GM21619 (cell line): ENCODE data around the gene CDH23.
A peak's percentile ranks its signal among the peaks of the same experiment; 100 is the strongest.

Source experiments
- ATAC-seq: cut with Tn5 transposase; IDR thresholded peaks from one replicate; pipeline ENCODE4 v1.9.1; 2021; ENCODE audit not compliant: unreplicated experiment

Gene CDH23

DNA sequence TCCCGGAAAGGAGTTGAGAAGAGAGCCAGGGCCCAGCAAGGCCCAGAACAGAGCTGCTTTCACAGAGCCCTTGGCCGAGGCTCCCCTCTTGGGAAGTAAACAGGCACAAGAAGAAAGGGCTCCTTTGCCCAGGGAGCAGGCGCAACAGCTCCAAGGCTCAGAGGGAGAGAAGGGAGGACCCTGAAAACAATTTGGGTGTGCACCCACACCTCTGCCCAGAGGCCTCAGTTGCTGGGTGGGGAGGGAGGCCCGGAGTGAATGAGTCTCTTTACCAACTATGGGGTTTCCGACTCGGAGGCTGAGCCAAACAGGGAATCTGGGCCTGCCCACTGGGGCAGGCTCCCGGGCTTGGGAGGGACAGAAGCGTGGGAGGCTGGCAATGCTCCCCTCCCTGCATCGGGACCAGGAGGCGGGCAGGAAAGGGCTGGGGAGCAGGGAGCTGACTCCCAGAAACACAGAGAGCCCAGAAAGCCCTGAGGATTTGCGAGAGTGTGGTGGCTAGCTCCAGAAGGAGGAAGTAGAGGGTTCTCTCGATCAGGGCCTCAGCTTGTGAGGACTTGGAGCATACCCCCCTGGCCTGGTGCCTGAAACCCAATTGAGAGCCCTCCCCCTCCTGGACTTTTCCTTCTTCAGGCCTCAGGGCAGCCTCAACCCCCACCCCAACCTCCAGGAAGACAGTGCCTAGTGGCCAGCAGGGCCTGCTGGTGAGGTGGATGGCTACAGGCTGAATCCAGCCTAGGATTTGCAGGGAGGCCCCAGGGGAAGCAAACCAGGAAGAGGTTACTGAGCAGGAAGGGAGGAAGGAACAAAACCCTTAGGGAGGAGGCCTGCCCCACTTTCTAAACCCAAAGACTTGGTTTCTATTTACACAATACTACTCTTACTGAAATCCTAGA is 316.7 kb downstream of the CDH23 start:
- ATAC-seq, result no peak

DNA sequence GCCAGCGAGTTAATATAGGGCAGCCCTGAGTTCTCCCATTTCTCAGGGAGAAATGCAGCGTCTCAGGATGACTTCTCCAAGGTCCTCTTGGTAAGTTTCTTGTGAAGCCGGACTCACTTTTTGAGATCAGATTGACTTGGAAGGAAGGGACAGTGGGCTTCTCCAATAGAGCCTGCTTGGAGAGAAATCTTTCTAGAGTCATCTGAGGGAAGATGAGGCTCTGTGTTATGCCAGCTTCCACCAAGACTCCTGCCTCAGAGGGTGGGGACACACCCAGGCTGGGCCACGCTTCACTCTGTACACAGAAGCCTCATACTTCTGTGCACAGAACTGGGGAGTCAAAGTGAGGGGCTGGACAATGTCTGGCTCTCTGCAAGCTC is 317.3 kb downstream of the CDH23 start:
- no peak for ATAC-seq

DNA sequence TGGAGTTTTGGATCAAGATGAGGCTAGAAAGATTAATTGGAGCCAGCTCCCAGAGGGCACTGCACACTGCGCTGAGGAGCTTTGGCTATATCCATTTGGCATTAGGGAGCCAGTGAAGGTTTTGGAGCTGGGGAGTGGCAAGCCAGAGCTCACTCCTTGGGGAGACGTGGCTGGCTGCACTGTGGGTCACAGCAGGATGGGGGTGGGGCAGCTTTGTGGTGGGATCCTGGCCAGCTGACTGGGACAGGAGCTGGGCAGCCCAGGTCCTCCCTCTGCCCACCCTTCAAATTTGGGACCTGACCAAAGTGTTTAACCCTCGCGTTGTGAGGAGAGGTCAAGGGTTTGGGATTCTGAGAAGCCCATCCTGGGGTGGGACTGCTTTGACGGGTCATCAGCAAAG is 317.9 kb downstream of the CDH23 start:
- ATAC-seq, result no peak

DNA sequence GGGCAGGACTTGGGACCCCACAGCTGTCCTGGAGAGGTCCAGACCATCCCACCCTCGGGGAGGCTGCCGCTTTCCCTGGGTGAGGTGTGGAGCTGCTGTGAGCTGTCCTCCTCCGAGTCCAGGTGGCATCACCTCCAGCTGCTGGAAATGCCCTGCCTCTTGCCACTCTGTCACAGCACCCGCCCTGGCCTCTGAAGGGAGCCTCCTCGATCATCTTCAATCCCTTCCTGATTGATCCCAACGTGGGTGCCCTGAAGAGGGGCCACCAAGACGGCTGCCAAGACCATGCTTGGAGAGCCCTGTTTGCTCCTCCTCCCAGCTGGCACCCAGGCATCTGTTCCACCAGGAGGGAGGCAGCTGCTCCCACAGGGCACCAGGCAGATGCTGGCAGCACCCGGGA is 318.3 kb downstream of the CDH23 start:
- ATAC-seq, result no peak

DNA sequence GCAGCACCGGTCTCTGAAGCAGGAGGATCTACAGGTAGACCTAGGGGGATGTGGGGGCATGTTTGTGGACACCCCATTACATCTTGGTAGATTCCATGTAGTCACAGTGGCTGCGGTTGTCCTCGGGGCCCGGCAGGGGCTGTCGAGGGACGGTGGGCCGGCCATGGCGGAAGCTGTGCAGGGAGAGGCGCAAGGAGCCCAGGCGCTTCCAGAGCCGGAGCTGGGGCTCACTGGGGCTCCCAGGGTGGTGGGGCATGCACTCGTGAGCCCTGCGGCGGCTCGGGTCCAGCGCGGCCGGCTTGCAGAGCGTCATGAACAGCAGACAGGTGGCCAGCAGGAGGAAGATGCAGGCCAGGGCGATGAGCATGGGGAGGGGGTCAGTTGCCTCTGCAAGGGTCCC is 319.1 kb downstream of the CDH23 start:
- ATAC-seq, result no peak

DNA sequence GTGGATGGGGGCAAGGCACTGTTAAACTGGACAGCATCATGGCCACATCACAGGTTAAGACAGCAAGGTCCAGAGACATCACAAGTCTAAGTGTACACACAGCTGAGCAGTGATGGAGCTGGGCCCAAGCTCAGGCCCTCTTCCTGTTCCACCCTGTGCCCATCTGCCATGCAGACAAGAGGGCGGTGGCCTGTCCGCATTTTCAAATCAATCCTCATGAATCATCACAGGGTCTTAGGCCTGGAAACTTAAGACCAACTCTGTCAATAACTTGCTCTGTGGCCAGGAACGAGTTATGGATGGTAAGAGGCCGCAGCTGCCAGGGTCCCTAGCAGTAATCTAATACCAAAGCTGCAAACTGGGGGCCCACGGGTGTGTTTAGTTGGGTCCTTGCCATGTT is 319.7 kb downstream of the CDH23 start:
- ATAC-seq, result no peak

DNA sequence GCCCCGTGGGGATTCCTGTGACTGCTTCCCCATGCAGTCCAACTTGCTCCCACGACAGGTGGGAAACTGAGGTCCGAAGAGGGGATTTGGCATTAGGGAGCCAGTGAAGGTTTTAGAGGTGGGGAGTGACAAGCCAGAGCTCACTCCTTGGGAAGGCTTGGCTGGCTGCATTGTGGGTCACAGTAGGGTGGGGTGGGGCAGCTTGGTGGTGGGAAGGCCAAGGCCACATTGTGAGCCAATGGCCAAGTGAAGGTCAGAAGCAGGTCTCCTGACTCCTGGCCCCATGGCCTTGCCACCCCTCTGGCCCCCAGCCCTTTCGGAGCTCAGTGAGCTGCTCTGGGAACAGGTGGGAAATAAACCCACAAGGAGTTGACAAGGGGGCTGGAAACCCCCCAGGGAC is 320.3 kb downstream of the CDH23 start:
- no peak for ATAC-seq

DNA sequence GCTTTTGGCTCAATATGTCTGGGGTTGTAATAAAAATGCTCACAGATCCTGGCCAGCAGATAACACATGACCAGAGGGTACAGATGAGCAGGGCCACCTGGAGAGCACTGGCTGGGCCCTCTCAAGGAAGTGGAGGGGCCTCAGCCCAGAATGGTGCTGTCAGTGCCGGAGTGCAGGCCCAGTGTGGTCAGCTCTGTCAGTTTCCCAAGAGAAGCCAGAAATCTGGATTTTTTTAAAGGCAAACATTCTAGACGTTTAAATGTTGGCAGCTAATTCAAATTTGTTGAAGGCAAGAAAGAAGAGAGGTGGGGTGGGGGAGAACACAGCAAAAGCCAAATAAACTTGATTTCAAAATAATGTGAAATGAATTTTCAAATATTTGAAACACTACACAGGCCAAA is 320.8 kb downstream of the CDH23 start:
- no peak for ATAC-seq

DNA sequence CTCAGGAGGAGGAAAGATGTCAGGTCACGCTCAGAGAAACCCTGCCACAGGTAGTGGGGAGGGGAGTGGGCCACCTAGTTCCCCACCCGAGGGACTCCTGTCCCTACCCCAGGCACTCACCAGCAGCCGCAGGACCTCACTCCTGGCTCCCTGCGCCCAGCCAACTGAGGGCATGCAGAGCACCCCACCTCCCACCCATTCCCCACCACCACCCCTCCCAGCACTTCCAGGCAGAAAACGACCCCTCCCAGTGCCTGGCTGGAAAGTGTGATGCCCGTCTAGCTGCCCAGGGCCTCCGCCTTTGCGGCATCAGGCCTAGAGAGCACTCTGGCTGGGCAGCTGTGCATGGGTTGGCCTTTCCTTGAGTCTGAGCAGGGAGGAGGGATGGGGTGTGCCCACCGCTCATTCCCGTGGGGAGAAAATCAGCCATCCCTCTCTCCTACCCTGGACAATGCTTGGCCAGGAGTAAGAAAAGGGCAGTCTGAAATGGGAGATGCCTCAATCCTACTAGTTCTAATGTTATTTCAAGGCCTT is 321.5 kb downstream of the CDH23 start:
- no peak for ATAC-seq

DNA sequence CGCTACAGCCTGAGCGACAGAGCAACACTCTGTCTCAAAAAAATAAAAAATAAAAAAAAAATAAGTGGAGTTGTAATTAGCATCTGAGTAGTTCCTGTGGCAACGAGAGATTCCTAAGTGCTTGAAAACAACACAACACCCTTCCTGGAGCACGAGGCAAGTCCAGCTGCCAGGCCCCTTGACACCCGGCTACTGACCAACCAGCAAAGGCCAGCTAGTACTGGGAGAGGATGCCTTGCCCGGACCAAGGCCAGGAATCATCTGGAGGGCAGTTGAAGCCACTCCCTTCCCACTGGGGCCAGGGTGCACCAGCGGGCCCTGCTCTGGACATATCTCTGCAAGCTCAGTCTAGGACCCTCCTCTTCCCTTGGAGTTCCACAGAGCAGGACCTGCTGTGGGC is 322.3 kb downstream of the CDH23 start:
- no peak for ATAC-seq

DNA sequence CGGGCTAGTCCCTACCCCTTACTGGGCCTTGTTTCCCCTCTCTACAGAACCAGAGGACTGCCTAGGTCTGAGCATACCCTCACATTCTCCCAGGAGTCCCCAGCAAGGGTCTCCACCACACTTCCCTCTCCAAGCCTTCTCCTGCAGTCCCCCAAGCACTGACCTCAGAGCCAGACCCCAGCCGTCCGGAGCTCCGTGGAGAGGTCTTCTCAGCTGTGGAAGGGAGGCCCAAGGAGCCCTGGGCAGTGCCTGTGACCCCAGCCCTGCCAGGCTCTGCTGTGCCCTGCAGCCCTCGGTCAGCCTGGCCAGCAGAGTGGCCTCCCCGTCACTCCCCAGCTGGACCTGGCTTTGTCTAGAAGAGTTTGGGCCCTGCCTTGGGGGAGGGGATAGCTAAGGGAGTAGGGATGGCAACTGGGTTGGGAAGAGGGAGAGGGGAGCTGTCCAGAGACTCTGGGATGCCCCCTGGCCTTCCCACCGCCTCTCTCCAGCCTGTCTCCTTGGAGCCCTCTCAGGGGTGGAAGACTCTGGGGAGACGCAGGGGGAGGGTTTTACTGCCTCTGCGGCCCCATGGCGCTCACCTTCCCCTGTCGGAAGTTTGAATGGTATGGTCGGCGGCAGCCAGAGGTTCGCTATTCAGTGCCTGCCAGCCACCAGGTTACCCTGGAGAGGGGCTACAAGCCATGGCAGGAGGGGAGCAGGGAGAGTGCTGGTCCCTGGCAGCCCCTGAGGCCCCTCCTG is 322.9 kb downstream of the CDH23 start, which contains the start of gene C10orf105:
Gene C10orf105 (minus strand): TSS at position 315 of the 738 bp plus-strand sequence. CDS start 3,441 bp downstream, outside the sequence.
- ATAC-seq, result no peak

DNA sequence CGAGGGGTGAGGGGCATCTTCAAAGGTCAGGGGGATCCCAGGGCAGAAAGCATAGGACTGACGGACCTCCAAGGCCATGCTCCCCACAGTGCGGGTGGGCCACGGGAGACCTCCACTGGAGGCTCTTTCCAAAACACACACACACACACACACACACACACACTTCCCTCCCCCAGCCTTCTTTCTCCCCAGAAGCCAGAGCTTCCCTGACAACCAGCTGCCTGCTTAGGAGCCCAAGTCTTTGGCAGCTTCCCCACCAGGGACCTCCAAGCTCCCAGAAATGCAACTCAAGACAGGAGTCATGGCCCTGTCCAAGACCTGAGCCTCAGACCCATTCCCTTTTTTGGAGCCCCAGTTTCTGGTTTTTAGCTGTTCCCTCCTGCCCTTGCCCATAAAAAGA is 323.6 kb downstream of the CDH23 start:
- ATAC-seq, result no peak

DNA sequence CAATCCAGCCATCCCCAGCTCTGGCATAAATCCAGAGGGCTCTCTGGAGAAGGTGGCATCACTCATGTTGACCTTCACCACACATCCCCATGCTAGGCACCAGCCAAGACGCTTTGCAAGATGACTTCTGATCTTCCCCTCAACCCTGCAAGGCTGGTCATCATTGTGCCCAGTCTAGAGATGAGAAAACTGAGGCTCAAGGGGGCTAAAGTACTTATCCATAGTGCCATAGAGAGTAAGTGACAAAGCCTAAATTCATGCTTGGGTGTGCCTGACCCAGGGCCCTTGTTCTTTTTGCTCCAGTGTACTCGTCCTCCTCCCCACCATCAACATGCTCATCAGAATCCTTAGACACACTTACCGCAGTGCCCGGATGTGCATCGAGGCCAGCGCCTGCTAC is 324.6 kb downstream of the CDH23 start:
- ATAC-seq, result no peak

DNA sequence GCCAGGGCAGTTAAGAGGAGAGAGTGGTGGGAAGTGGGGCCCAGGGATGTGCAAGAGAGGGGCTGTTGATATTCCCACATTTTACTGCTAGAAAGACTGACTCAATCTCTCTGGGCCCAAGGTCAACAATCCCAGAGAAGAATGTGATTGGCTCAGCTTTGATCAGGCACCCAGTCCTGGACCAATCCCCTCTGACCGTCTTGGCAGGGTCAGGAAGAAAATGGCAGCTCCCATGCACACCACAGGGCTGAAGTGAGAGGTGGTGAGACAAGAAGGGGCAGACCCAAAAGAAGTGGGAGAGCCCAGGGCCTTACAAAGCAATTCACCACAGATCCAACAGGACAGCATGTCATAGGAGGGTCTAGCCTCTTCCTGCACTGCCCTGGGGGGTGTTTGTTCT is 326.1 kb downstream of the CDH23 start:
- ATAC-seq, result no peak

DNA sequence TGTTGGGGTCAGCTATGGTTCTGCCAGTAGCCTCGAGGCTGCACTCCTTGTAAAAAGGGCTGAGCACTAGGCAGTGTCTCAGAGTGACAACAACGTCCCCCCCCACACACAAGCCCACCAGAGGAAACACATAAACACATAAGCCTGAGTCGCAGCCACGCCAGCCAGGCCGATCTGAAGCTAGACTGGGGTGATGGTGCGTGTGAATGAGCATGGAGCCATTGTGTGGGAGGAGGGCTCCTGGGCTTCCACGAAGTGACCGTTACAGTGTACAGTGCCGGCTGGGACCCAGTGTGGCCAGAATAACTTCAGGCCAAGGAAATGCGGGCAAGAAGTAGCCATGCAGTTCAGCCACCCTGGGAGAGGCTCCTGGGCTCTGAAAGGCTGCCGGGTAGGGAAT is 326.6 kb downstream of the CDH23 start:
- no peak for ATAC-seq

DNA sequence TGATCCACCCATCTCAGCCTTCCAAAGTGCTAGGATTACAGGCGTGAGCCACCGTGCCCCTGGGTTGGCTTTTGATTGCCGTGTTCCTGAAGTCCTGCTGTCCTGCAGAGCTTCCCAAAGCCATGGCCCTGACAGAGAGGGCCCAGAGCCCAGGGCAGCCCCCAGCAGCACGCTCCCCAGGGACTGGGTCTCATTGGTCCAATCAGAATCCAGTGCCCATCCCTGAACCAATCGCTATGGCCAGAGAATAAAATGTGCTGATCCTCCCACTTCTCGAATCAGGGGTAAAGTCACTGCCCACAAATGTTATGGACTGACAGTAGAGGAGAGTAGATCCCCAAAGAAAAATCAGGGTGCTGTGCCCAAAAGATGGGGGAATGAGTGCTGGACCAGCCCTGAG is 327.8 kb downstream of the CDH23 start:
- ATAC-seq, result no peak

DNA sequence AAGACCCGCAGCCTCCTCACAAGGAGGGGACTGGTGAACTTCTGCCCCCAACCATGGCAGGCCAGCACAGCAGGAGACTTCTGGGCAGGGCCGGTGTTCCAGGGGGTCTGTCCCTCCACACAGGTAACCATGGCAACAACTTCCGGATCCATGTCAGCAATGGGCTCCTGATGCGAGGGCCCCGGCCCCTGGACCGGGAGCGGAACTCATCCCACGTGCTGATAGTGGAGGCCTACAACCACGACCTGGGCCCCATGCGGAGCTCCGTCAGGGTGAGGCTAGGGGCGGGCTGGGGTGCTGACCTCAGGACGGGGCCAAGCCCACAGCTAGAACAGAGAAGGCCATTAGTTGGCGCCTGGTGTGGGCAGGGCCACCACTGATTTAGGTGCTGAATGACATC is 328.5 kb downstream of the CDH23 start:
- ATAC-seq, result no peak

DNA sequence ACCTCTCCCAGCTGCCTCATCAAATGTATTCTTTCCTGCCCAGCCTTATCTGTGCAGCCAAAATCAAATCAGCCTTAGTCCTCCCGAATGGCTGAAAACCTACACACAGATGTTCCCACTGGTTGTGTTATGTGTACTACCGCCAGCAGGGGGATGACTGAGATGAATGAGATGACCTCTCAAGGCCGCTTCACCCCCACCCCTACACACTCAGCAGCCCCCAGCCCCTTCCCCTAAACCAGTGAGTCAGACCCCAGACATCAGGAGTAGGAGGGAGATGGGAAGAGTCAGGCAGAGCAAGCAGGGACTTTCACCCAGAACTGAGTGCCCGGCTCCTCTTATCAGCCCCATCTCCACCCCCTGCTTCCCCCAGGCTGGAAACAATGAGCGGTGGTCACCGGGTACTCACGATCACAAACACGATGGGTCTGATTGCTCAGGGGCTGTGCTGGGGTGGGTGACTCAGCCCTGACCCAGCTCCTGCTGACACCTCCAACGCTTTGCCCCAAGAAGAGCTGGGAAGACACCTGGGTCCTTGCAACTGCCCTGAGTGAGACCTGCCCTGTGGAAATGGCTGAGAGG is 329.4 kb downstream of the CDH23 start:
- no peak for ATAC-seq

DNA sequence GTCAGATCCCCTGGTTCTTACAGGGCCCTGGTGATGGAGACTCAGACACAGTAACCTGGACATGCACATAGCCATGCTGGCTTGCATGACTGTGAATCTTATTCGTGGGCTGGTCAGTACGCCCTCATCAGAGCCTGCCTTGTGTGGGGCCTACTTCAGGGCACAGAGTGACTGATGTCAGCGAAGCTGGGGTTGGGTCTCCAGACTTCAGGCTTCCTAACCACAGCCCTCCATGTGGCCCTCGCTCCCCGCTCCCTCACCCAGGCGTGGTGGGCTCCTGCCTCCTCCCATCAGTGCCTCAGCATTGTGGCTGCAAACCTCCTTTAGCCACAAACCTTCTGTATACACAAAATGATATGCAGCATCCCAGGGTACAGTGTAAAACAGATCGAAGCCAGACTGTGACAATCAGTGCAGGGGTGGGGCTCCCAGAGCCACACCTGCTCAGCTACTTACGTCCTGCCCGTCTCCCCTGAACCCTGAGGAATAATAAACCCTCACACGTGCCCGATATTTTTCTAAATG is 329.9 kb downstream of the CDH23 start:
- no peak for ATAC-seq

DNA sequence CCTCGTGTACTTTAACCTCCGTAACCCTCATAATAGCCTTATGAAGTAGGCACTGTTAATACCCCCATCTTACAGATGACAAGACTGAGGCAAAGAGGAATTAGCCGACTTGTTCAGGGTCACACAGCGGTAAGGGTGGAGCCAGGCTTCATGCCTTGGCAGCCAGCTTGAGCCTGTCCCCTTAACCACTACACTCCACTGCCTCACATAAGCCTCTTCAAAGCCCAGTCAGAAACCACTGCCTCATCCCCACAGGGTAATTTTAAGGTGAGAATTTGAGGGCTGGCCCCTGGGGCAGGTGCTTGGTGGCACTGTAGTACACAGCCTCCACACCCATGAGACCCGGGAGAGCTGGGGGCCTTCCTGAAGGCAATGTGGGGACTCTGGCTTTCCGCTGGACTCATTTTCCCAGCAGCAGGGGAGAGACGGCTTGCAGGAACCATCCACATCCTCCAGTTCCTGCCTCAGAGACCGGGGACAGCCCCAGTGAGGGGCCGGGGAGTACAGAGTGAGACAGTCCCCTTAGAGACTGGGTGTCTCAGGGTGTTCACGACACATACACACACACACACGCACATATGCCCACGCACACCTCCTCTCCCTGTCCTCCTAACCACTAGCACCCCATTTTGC is 330.5 kb downstream of the CDH23 start:
- peak; percentile 44 for ATAC-seq
